ENCODE data around the gene DPYSL4. TPM values are rescaled to one million over a fixed set of nuclear protein-coding genes. Genes with fewer than 3 reads are reported as not detected.
"Not testable (repeated sequence)": the region's sequence is repeated elsewhere in the genome, so short reads cannot be mapped to it uniquely, and the experiment has no call there.

DPYSL4 gene
- total and polyA plus RNA-seq, 2 experiments from 2014 or later = 2.1 to 4.1 TPM

DNA sequence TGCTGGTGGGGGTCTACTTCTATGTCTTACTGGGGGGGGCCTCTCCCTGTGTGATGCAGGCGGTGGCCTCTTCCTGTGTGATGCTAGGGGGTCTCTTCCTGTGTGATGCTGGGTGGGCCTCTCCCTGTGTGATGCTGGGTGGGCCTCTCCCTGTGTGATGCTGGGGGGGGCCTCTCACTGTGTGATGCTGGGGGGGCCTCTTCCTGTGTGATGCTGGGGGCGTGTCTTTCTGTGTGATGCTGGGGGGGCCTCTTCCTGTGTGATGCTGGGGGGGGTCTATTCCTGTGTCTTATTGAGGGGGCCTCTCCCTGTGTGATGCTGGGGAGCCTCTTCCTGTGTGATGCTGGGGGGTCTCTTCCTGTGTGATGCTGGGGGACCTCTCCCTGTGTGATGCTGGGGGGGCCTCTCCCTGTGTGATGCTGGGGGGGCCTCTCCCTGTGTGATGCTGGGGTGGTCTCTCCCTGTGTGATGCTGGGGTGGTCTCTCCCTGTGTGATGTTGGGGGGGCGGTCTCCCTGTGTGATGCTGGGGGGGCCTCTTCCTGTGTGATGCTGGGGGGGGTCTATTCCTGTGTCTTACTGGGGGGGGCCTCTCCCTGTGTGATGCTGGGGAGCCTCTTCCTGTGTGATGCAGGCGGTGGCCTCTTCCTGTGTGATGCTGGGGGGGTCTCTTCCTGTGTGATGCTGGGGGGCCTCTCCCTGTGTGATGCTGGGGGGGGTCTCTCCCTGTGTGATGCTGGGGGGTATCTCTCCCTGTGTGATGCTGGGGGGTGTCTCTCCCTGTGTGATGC lies 25.7 kb upstream of the DPYSL4 start:
- H2AFZ ChIP-seq; H3K9me3 ChIP-seq (ENCODE audit: low read depth); DNase-seq (ENCODE audit: low spot score); H4K20me1 ChIP-seq (ENCODE audit: insufficient read depth, poor library complexity, severe bottlenecking); H3K4me3 ChIP-seq; H3K36me3 ChIP-seq (replicated peaks; ENCODE audit: insufficient read depth, low read depth); H3K27me3 ChIP-seq; H3K4me1 ChIP-seq (ENCODE audit: insufficient read depth); H3K79me2 ChIP-seq; H3K9me2 ChIP-seq (replicated peaks; ENCODE audit: insufficient read depth); H3K27ac ChIP-seq; H3K4me2 ChIP-seq: not testable (repeated sequence)
- 85% methylated on average over 2 of the region's 4 CpGs for WGBS (ENCODE audit: low lambda C conversion rate, missing lambda C conversion rate)

DNA sequence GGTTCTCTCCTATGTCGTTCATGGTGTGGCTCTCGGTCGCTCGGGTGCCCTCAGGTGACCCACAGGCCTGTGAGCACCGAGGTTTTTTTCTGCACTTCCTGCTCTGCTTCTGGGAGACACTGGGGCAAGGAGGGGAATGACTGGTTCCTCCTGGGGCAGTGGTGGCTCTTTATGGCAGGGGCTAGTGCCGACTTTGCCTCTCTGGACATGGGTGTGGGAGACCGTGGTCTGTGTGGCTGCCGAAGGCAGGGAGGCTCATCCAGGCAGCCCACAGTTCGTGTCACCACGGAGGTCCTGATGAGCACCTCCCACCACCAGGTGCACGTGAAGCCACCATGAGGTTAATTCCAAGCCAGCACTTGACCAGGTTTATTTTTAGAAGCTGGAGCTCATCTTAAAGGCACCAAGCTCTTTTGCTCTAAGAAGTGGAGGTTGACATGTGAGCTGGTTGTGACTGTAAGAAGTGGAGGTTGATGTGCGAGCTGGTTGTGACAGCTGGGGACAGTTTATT lies 24.7 kb upstream of the DPYSL4 start:
- Histone ChIP-seq H3K27ac (no peak overlapping the region), H3K4me1 (ENCODE audit: insufficient read depth) (no peaks in the 10 kb centered on the region), H3K36me3 (replicated peaks; ENCODE audit: insufficient read depth, low read depth) (no peaks in the 10 kb centered on the region), H3K4me3 (no peak overlapping the region), H3K79me2 (no peaks in the 10 kb centered on the region), H3K27me3 (peaks cover 10% of the 10 kb centered on the region), H3K9me3 (ENCODE audit: low read depth) (no peaks in the 10 kb centered on the region), H2AFZ (no peak overlapping the region), H3K4me2 (no peak overlapping the region), H3K9me2 (replicated peaks; ENCODE audit: insufficient read depth) (no peaks in the 10 kb centered on the region), H4K20me1 (ENCODE audit: insufficient read depth, poor library complexity, severe bottlenecking) (no peaks in the 10 kb centered on the region)
- 66% methylated on average over 11 of the region's 12 CpGs for WGBS (ENCODE audit: low lambda C conversion rate, missing lambda C conversion rate)
- no peak for DNase-seq (ENCODE audit: low spot score)
- TF ChIP-seq EZH2phosphoT487 (IDR thresholded peaks at IDR 0.05; ENCODE audit: low read depth, severe bottlenecking, unreplicated experiment) (no peak), EZH2 (IDR thresholded peaks at IDR 0.05; ENCODE audit: borderline replicate concordance) (no peak)
- TF ChIP-seq, protein P1, sequence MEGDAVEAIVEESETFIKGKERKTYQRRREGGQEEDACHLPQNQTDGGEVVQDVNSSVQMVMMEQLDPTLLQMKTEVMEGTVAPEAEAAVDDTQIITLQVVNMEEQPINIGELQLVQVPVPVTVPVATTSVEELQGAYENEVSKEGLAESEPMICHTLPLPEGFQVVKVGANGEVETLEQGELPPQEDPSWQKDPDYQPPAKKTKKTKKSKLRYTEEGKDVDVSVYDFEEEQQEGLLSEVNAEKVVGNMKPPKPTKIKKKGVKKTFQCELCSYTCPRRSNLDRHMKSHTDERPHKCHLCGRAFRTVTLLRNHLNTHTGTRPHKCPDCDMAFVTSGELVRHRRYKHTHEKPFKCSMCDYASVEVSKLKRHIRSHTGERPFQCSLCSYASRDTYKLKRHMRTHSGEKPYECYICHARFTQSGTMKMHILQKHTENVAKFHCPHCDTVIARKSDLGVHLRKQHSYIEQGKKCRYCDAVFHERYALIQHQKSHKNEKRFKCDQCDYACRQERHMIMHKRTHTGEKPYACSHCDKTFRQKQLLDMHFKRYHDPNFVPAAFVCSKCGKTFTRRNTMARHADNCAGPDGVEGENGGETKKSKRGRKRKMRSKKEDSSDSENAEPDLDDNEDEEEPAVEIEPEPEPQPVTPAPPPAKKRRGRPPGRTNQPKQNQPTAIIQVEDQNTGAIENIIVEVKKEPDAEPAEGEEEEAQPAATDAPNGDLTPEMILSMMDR (IDR thresholded peaks at IDR 0.05; ENCODE audit: poor library complexity) = no peak

DNA sequence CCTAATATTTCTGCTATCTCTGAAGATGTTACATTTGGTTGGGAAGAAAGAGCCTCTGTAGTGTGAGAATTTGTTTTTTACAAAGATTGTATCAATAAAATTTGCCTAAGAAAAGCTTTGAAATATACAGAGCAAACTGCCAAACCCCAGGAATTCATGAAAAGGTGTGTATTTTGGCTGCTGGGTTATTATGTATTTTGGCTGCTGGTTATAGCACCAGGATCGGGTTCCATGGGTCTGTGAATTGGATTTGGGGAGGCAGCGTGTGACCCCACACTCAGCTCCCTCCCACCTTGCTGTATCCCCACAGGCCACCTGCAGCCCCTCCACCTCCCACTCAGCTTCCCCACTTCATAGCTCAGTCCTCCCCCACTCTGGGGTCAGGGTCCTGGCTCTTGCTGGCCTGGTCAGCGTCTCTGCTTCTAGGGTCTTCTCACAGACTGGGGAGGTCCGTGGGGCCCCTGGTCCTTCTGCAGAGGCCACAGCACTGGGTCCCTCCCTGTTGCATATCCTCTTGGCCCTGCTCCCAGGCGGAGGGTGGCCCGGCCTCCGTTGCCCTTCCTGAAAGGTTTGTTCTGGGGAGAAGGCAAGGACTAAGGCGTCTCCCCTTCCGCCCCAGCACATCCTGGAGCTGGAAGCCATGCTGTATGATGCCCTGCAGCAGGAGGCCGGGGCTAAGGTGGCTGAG lies 24.0 kb upstream of the DPYSL4 start:
- H3K4me2 ChIP-seq = no peak overlapping the region
- H4K20me1 ChIP-seq (ENCODE audit: insufficient read depth, poor library complexity, severe bottlenecking) = no peaks in the 10 kb centered on the region
- WGBS (ENCODE audit: low lambda C conversion rate, missing lambda C conversion rate) = 65% methylated on average over 10 of the region's 10 CpGs
- H3K4me3 ChIP-seq = no peak overlapping the region
- DNase-seq (ENCODE audit: low spot score) = no peak
- H3K79me2 ChIP-seq = no peaks in the 10 kb centered on the region
- H3K4me1 ChIP-seq (ENCODE audit: insufficient read depth) = no peaks in the 10 kb centered on the region
- H2AFZ ChIP-seq = no peak overlapping the region
- H3K27me3 ChIP-seq = peaks cover 10% of the 10 kb centered on the region
- TF ChIP-seq, protein P1 (IDR thresholded peaks at IDR 0.05; ENCODE audit: poor library complexity) = no peak
- TF ChIP-seq EZH2 (IDR thresholded peaks at IDR 0.05; ENCODE audit: borderline replicate concordance) (no peak), EZH2phosphoT487 (IDR thresholded peaks at IDR 0.05; ENCODE audit: low read depth, severe bottlenecking, unreplicated experiment) (no peak)
- H3K9me3 ChIP-seq (ENCODE audit: low read depth) = no peaks in the 10 kb centered on the region
- no peaks in the 10 kb centered on the region for H3K36me3 ChIP-seq (replicated peaks; ENCODE audit: insufficient read depth, low read depth)
- H3K9me2 ChIP-seq (replicated peaks; ENCODE audit: insufficient read depth) = no peaks in the 10 kb centered on the region
- H3K27ac ChIP-seq = no peak overlapping the region

DNA sequence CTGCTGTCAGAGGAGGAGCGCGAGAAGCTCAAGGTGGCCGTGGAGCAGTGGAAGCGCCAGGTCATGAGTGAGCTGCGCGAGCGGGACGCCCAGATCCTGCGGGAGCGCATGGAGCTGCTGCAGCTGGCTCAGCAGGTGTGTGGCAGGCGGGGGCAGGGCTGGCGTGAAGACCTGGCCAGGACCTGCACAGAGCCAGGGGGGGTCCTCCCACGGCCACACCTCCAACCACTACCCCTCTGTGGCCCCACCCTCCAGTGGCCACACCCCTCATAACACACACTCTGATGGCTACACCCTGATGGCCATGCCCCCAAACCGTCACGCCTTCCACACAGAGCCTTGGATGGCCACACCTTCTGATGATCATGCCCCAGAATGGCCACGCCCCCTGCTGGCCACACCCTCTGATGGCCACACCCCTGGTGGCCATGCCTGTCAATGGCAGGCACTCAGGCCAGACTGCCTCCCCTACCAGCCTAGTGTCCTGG lies 23.4 kb upstream of the DPYSL4 start:
- no peaks in the 10 kb centered on the region for H3K36me3 ChIP-seq (replicated peaks; ENCODE audit: insufficient read depth, low read depth)
- H3K4me2 ChIP-seq = no peak overlapping the region
- H3K27me3 ChIP-seq = peaks cover 10% of the 10 kb centered on the region
- no peaks in the 10 kb centered on the region for H3K9me3 ChIP-seq (ENCODE audit: low read depth)
- no peak for DNase-seq (ENCODE audit: low spot score)
- H3K4me1 ChIP-seq (ENCODE audit: insufficient read depth) = no peaks in the 10 kb centered on the region
- H4K20me1 ChIP-seq (ENCODE audit: insufficient read depth, poor library complexity, severe bottlenecking) = no peaks in the 10 kb centered on the region
- H3K27ac ChIP-seq = no peak overlapping the region
- H3K79me2 ChIP-seq = no peaks in the 10 kb centered on the region
- H3K9me2 ChIP-seq (replicated peaks; ENCODE audit: insufficient read depth) = no peaks in the 10 kb centered on the region
- TF ChIP-seq, protein P1 (IDR thresholded peaks at IDR 0.05; ENCODE audit: poor library complexity) = no peak
- no peak for TF ChIP-seq EZH2phosphoT487 (IDR thresholded peaks at IDR 0.05; ENCODE audit: low read depth, severe bottlenecking, unreplicated experiment)
- TF ChIP-seq EZH2 (IDR thresholded peaks at IDR 0.05; ENCODE audit: borderline replicate concordance) = no peak
- no peak overlapping the region for H2AFZ ChIP-seq
- H3K4me3 ChIP-seq = no peak overlapping the region
- WGBS (ENCODE audit: low lambda C conversion rate, missing lambda C conversion rate) = 37% methylated on average over 14 of the region's 16 CpGs

Data from hepatocyte (in vitro differentiated cells).